OCI-LY7 (cell line): ENCODE results near the gene SLCO2A1.

Experiments
- CTCF ChIP-seq: fragments of 200-600 bp; sonication (generic); conservative IDR thresholded peaks from 2 replicates; pipeline ENCODE4 v1.5.1; 2014; ENCODE audit warnings: mild to moderate bottlenecking, antibody characterized with exemption, low read length, moderate library complexity, mixed read lengths
- EZH2phosphoT487 ChIP-seq: fragments of 200-600 bp; sonication (generic); IDR thresholded peaks from 2 replicates; pipeline ENCODE4 v1.6.1; 2018; ENCODE audit warnings: low read depth, borderline replicate concordance, mild to moderate bottlenecking, mixed run types, antibody characterized with exemption, low read length, moderate library complexity, mixed read lengths

DNA sequence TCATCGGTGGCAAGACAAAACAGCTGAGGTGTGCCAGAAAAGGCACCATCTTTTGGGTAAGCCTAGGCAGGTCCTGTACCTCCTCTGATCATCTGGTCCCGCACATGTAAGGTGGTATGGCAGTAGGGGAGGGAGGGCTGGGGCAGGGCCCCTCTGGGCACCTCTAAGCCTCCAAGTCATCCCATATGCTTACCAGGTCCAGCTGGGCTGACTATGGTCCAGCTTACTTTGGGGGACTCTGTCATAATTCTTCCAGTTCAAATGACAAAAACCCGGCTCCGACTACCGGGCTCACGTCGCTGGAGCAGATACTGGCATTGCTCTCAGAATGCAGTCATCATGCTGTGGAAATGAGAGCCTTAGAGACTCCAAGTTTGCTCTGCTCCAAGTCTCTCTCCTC, 132.2 kb downstream of the SLCO2A1 start:
- TF ChIP-seq CTCF, result no peak
- no peak for TF ChIP-seq EZH2phosphoT487
